Astrocyte of the cerebellum (primary cell): ENCODE data around the gene UBE4A.
"Not testable (repeated sequence)": the region's sequence is repeated elsewhere in the genome, so short reads cannot be mapped to it uniquely, and the experiment has no call there.

Experiments used
- DNase-seq: peaks from one replicate; pipeline ENCODE4 v3.0.0-alpha.2; 2011; ENCODE audit warnings: low read depth
- H3K4me3 ChIP-seq: 2 replicates; pipeline ENCODE4 v1.5.1; 2011; ENCODE audit warnings: mild to moderate bottlenecking, low read depth, low read length, moderate library complexity
- CTCF ChIP-seq: IDR thresholded peaks from 2 replicates; pipeline ENCODE4 v1.5.1; 2012; ENCODE audit warnings: low read length, low read depth, moderate library complexity, mild to moderate bottlenecking; ENCODE audit errors: missing control alignments
- in situ Hi-C: cut with HindIII; loops from 2 replicates; pipeline ENCODE4 v1.10.0; 2017; ENCODE audit warnings: low sequenced_read_pairs

Gene UBE4A

GRCh38 chr11:118383657-118384056 lies 24.3 kb downstream of the UBE4A start:
- DNase-seq = no peak
- in situ Hi-C loops = no loop called here
- no peak overlapping the region for H3K4me3 ChIP-seq
- TF ChIP-seq CTCF = no peak

DNA sequence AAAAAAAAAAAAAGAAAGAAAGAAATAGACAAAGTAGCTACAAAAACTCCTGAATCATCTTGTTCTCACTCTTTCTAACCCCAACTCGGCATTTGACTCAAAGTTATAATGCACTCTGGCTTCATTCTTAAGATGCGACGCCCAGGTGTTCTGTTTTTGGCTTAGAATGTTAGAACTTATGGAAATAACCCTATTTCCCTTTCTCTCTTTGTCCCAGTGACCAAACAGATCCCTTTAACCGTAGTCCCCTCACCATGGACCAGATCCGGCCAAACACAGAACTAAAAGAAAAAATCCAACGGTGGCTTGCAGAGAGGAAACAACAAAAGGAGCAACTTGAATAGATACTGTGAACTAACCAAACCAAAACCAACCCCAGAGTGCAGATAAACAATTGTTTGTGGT lies 36.7 kb downstream of the UBE4A start:
- no peak overlapping the region for H3K4me3 ChIP-seq
- in situ Hi-C loops = no loop called here
- DNase-seq = no peak
- no peak for TF ChIP-seq CTCF

DNA sequence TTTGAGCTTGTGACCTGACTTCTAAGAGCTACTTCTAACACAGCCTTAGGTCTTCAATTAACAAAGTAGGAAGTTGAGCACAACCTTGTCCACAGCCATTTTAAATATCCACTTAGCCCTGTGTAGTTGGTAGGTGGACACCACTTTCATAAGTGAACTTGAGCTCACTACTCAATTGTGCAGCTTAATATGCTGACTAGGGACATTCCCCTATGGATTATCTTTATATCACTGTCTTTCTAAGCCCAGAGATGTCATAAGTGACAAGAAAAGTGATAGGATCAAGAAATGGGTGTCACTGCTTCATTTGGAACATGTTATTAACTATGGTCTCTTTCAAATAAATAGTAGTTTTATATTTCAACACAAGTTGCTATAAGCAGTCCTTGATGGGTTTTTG lies 38.0 kb downstream of the UBE4A start:
- no peak for DNase-seq
- H3K4me3 ChIP-seq = no peak overlapping the region
- in situ Hi-C loops = no loop called here
- TF ChIP-seq CTCF = no peak

- in situ Hi-C loops = no loop called here
- no peak for TF ChIP-seq CTCF
- no peak for DNase-seq
Observed at GRCh38 chr11:118398791-118399559, 39.6 kb downstream of the UBE4A start.

GRCh38 chr11:118401151-118401879 lies 41.9 kb downstream of the UBE4A start, which contains the start of gene ATP5MG:
Gene ATP5MG (plus strand): TSS chr11:118401606. CDS start chr11:118401666, 60 bp downstream.
- peak; percentile 76 for DNase-seq
- in situ Hi-C loops = no loop called here
- H3K4me3 ChIP-seq = peak within 1 kb of the TSS; percentile 86
- peak; percentile 31 for TF ChIP-seq CTCF

More at GRCh38 chr11:118398791-118399559, 39.6 kb downstream of the UBE4A start:
- H3K4me3 ChIP-seq = no peak overlapping the region

GRCh38 chr11:118401880-118402590 lies 42.6 kb downstream of the UBE4A start:
- no peak for TF ChIP-seq CTCF

GRCh38 chr11:118402594-118402993 lies 43.2 kb downstream of the UBE4A start:
- H3K4me3 ChIP-seq = peak overlapping the region; percentile 86
- DNase-seq, in situ Hi-C loops: not testable (repeated sequence)

More at GRCh38 chr11:118401880-118402590, 42.6 kb downstream of the UBE4A start:
- peak; percentile 44 for DNase-seq
- in situ Hi-C loops = no loop called here
- H3K4me3 ChIP-seq = peak overlapping the region; percentile 86
